OCI-LY7 (cell line): ENCODE results near the gene KIF21B.

Experiments used
- CTCF ChIP-seq: fragments of 200-600 bp; sonication (generic); conservative IDR thresholded peaks from 2 replicates; pipeline ENCODE4 v1.5.1; 2014; ENCODE audit warnings: mild to moderate bottlenecking, antibody characterized with exemption, low read length, moderate library complexity, mixed read lengths
- EZH2phosphoT487 ChIP-seq: fragments of 200-600 bp; sonication (generic); IDR thresholded peaks from 2 replicates; pipeline ENCODE4 v1.6.1; 2018; ENCODE audit warnings: low read depth, borderline replicate concordance, mild to moderate bottlenecking, mixed run types, antibody characterized with exemption, low read length, moderate library complexity, mixed read lengths

GRCh38 chr1:200982071-200982945 is 41.2 kb downstream of the KIF21B start:
- TF ChIP-seq CTCF (no peak), EZH2phosphoT487 (no peak)
